ENCODE measurements around the gene SUSD3. TPM values are rescaled to one million over a fixed set of nuclear protein-coding genes. Genes with fewer than 3 reads are reported as not detected.

The SUSD3 gene
- polyA plus RNA-seq, 1 donor = 2.2 TPM

DNA sequence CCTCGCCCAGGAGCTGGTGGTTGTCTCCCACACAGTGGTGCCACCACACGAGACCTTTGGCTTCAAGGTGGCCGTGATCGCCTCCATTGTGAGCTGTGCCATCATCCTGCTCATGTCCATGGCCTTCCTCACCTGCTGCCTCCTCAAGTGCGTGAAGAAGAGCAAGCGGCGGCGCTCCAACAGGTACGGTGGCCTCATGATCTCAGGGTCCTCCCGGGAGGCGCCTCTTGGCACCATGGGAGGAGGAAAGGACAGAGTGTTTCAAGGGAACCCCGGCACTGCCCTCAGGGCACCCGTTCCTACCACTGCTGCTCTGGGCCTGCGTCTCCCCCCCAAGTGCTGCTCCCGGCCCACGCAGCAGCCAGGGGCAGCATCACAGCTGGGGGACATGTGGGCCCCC is 19.3 kb downstream of the SUSD3 start:
- DNase-seq = no peak

DNA sequence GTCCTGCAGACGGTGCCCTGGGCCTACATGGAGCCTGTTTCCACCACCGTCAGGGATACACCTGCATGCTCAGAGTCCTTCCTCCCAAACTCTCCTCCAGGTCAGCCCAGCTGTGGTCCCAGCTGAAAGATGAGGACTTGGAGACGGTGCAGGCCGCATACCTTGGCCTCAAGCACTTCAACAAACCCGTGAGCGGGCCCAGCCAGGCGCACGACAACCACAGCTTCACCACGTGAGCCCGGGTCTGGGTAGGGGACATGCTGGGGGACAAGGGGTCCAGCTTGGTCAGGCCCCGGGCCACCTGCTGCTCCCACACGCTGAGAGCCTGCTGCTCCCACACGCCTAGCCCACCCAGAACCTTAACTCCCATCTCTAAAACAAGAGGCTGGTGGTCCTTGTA is 20.9 kb downstream of the SUSD3 start:
- no peak for DNase-seq

DNA sequence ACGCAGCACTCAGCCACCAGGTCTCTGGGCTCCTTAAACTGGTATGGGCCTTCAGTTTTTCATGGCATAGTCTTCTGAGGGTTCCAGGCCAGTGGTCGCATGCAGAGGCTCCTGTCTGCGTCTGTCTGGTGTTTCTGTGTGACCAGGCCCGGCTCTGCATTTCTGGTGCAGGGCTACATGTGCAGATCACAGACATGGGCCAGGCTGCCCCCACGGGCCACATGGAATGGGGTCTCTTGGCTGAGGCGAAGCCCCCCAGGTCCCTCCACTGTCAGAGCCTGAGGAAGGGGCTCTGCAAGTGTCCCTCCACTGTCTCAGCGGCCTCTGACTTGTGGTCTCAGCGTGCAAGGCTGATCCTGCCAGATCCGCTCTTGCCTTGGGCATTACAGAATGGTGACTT is 21.9 kb downstream of the SUSD3 start:
- no peak for DNase-seq

DNA sequence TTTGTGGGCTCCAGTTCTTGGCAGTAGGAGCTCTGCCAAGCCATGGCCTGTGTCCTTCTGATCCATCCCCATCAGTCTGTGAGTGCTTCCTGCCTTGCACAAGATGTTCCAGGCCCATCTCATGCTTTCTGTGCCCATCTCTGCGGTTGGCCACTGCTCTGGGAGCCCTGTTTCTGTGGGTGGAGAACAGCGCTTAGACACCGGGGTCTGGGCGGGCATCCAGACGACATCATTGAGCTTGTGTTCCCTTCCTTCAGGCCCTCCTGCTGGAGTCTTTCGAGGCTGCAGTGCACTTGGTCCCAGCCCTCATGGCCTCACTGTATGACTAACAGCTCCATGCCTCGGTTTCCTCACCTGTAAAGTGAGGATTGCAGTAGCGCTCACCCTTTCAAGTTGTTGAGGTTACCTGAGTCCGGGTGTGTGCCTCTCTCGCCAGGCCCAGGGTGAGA is 22.6 kb downstream of the SUSD3 start:
- DNase-seq = no peak

DNA sequence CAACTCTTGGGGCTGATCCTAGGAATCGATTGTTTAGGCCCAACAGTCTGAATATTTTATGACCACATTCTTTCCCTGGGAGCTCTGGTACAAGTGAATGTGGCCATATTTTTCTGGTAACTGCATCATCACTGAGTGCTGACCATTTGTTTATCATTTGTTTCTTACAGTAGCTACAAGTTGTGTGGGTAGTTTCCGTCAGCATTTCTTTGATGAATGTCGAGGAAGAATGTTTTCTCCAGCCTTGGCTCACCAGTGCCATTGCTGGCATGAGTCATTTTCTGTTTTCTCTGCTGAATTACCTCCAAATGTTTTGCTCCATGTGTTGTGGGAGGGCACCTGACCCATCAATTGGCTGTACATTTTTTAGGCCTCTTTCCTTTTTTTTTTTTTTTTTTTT is 23.4 kb downstream of the SUSD3 start:
- no peak for DNase-seq

DNA sequence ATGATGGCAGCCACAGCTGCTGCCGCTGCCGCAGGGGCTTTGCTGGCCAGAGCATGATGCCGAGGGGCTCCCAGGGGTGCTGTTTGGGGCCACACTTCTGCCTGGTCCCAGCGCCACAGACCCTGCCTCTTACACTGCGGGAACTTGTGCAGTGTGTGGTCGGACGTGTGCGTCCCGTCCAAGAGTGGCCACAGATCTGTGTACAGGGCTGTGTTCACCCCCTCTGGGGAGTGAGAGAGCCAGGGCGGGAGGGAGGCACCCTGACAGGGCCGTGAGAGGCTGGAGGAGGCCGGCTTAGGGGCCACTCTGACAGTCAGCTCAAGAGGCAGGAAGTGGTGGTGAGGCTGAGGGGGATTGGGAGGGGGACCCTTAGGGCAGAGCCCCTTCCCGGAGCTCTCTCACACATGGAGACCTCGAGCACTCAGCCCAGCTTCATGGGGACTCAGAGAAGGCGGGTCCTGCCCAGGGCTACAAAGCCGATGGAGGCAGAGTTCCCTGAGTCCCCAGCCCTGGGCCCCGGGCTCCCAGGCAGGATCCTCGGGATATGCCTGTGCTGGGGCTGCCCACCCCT is 24.4 kb downstream of the SUSD3 start:
- DNase-seq = no peak

DNA sequence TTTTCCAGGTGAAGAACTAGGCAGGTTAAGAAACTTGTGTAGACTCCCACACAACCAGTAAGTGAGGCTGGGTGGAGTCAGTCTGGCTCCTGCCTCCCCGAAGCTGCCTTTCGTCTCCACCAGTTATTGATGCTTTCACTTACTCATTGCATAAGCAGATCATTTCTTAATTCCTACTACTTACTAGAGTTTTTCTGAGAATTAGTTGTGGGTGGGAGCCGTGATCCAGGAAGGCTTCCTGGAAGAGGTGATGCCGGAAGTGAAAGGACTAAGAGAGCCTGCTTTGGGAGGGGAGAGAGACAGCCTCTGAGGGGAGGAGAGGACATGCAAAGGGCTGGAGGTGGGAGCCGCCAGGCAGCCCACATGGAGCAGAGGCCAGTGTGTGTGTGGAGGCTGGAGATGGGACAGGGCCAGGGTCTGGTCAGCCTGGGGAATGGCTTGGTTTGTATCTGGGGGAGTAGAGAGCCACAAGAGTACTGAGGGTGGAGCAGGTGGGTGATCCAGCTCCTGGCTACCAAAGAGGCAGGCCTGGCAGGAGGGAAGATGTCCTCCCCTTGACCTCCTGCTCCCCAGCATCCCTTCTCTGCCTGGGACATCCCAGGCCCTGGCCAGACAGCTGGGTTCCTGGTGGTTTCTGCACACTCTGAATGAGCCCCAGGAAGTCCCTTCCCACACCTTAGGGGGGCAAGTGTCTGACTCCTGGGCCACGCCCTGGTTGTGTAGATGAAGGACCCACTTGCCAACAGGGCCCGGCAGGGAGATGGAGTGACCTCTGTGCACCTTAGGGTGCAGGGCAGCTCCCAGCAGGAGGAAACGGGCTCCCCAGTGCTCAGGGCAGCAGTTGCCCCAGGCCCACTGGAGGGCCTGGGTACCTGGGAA is 25.3 kb downstream of the SUSD3 start:
- no peak for DNase-seq

DNA sequence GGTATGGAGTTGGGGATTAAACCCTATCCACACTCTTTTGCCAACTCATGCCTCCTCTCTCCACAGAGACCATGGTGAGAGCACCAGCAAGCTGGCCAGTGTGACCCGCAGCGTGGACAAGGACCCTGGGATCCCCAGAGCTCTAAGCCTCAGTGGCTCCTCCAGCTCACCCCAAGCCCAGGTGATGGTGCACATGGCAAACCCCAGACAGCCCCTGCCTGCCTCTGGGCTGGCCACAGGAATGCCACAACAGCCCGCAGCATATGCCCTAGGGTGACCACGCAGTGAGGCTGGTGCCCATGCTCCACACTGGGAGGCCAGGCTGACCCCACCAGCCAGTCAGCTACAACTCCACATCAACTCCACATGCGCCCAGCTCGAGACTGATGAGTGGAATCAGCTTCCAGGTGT is 26.0 kb downstream of the SUSD3 start:
- DNase-seq = no peak

DNA sequence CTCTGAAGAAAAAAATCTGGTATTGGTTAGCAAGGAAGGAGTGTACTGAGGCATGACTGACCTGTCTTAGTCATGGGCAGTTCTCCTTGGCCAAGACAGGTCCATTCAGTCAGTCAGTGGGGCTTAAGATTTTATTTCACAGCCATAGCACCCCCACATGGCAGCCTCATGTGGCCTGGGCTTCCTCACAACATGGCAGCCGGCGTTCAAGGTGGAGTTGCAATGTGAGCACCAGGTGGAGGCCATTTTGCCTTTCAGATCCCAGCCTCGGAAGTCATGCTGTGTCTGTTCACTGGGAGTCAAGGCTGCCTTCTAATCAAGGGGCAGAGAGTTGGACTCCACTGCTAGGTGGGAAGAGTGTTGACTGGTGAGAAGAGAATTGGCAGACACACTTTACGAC is 27.2 kb downstream of the SUSD3 start:
- DNase-seq = no peak

DNA sequence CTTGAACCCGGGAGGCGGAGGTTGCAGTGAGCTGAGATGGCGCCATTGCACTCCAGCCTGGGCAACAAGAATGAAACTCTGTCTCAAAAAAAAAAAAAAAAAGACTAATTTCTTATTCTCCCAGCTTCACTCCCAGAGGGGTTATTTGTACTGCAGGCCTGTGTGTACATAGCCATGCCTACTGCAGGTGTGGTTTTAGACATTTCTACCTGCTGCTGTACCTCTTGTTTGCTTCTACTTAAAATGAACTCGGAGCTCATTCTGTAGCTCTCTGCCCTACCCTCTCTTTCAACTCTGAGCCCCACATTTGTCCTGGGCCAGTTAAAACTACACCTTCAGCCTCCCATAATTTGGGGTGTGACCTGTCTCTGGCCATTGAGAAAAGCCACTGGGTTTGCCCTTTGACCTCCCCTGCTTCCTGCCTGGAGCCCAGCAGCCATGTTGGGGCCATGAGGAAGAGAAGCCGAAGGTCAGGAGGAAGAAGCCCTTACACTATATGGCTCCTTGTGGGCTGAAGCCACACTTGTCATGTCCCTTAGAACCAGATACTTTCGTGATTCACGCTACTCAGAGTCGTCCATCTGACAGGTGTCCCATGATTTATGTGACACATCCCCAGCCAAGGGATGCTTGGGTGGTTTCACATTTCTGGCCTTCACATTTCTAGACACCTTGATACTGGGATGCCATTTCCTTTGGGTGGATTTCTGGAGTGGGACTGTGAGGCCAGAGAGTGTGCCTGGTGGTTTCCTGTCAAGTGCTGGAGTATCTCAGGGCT is 28.1 kb downstream of the SUSD3 start:
- DNase-seq = no peak

DNA sequence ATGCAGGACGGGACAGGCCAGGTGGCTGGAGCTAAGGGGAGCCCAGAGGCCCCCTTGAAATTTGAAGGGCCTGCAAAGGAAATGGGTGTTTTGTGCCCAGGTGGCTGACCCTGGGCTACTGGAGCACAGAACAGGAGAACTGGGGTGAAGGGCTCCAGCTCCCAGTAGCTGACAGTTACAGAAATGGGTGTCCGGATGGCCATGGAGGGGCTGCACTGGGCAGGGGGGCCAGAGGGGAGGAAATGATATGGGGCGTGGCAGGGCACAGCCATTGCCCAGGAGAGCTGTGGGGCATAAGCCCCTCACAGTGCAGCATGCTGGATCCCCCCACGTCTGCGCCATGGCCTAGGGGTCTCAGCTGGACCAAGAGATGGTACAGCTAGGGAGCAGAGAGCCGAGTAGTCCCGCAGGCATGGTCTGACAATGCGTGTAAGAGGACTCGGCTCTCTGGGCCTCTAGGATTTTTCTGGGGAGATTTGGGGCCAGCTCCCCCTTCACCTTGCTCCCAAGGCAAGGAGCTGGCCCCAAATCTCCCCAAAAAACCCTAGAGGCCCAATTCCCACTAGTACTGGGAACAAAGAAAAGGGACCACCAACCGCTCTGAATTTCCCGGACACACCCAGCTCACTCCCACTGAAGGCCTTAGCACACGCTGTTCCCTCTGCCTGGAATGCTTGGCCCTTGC is 29.6 kb downstream of the SUSD3 start:
- DNase-seq = no peak

DNA sequence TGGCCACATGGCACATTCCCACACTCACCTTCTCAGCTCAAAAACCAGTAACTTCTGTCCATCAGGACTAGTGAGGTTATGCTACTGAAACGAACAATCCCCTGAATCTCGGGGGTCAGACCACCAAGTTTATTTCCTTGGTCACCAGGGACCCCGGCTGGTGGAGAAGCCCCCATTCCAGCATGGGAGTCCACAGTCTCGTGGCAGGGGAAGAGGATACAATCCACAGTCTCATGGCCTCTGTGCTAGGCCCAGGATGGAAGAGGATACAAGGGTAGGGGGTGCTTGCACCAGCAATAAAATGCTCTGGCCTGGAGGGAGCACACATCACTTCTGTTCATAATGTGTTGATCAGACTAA is 30.1 kb downstream of the SUSD3 start:
- DNase-seq = no peak

DNA sequence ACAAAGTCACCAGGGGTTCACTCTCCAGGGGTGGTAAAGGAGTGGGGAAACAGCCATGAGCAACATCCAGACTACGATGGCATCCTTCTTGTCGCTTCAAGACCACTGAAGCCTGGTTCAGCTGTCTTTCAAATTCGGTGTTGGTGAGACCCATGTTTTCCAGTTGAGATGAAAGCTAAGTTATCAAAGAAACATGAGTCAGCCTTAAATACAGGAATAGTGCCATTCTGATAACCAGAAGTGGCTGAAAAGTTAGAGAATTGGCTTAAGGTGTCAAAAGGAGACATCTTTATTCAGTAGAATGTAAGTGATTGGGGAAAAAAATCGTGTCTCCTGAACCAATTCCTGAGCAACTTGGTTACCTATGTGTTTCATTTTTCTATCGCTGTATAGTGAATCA is 30.5 kb downstream of the SUSD3 start:
- DNase-seq = no peak

DNA sequence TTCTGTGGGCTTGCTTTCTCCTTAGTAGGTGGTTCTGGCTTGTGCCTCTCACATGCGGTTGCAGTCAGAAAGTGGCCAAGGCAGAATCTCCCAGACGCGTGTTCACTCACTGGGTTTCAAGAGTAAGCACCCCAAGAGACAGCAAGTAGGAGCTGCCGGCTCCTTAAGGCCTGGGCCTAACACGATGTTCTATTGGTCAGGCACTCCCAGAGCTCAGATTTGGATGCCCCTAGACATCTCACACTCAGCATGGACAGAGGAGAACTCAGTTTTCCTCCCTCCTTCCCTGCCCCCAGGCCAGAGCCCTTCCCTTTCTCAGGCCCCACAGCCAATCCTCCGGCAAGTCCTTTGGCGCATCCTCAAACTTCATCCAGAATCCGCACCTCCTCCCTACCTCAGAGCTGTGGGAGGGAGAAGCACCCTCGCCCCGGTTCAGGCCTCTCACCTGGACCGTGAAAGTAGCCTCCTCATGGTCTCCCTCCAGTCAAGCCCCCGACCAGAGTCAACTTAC is 31.0 kb downstream of the SUSD3 start:
- no peak for DNase-seq

DNA sequence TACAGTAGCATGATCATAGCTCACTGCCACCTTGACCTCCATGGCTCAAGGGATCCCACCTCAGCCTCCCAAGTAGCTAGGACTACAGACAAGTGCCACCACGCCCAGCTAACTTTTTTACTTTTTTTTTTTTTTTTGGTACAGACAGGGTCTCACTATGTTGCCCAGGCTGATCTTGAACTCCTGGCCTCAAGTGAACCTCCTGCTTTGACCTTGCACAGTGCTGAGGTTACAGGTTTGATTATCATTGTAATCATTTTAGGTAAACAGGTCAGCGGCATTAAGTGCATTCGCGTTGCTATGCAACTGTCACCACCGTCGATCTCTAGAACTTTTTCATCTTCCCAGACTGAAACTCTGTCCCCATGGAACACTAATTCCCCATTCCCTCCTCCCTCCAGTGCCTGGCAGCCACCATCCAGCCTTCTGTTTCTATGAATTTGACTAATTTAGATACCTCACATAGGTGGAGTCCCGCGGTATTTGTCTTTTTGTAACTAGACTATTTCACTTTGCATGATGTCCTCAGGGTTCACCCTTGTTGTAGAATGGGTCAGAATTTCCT is 31.7 kb downstream of the SUSD3 start:
- no peak for DNase-seq

DNA sequence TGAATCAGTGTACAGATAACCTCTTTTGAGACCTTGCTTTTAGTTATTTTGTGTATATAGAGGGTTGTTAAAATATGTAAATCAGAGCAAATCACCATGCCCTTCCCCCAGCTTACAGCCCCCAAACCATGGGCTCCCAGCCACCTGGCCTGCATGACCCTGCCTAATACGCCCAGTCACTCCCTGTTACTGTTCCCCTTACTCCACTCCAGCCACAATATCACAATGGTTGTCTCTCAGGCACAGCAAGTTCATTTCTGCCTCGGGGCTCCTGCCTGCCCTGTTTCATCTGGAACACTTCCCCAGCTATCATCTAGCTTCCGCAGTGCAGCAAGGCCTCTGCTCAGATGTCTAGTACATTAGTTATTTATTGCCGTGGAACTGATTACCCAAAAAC is 32.6 kb downstream of the SUSD3 start:
- DNase-seq = no peak

DNA sequence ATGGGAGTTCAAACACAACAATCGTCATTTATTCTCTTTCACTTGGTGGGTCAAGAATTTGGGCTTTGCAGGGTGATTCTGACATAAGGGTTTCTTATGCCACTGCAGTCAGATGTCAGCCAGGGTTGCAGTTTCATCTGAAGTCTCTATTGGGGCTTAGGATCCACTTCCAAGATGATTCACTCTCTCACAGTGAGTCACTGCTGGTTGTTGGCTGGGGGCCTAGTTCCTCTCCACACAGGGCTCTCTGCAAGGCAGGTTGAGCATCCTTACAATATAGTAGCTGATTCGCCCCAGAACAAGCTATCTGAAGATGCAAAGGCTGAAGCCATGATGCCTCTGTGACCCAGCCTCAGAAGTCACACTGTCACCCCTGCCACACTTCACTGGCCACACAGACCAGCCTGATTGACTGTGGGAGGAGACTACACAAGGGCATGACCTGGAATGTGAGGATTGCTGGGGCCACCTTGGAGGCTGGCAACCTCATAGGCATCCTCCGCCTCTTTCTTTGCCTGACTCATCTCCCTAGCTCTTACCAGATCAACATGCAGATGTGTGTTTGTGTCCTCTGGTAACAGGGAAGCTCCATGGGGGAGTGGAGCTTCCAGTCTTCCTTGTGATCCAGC is 33.1 kb downstream of the SUSD3 start:
- DNase-seq = no peak

DNA sequence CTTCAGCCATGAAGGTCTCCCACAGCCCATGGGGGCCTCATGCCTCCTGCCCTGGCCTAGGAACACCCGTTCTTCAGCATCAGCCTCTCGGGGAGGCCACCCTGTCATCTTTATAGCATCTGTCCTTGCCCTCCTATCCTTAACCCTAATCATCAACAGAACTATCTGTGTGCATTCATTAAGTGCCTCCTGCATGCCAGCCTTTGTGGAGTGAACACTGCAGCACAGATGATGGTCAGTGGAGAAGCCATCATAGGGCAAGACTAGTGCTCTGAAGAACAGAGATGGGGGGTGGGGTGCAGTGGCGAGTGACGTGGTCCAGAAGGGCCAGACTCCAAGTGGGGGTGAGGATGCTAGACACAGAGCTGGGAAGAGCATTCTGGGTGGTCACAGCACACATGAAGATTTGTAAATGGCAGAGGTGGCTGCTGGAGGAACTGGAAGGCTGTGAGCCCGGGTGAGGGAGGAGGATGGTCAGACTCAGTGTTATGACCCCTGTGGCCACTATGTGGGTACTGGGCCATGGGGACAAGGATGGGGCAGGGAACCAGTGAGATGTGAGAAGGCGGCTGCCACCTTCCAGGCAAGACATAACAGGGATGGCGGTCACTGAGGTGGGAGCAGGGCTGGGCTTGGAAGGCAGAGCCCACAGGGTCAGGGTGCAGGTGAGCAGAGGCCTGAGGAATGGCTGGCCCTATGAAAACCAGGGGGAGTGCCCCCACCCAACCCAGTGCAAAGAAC is 33.9 kb downstream of the SUSD3 start:
- no peak for DNase-seq

DNA sequence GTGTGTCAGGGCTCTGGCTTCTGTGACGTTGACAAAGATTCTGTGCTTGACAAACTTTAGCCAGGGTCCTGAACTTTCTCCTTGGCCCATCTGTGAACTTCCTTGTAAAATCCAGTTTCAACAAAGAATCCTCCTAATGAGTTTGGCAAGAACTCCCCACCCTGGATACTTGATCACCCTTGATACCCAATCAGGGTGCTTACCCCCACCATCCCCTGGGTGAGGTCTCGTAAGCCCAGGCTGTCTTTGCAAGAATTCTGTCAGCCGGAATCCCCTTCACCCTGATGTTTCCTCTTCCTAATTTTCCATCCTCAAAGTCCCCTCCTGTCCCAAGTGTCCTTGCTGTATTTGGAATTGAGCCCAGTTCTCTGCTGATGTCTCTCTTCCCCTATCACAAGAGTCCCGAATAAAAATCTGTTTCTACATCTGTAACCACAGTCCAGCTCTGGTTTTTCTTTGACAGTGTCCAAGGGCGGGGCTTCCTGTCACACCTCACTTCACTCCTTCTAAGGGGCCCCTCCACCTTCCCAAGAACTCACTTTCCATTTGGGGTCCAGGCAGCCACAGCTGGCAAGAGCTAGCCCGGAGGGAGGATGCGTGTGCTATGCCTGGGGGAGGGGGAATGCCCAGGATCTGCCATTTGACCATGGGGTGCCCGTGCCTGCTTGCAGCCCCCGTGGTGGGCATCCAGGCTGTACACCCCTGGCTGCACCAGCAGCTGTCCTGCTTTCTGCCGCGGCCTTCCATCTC is 34.8 kb downstream of the SUSD3 start:
- peak; percentile 57 for DNase-seq

DNA sequence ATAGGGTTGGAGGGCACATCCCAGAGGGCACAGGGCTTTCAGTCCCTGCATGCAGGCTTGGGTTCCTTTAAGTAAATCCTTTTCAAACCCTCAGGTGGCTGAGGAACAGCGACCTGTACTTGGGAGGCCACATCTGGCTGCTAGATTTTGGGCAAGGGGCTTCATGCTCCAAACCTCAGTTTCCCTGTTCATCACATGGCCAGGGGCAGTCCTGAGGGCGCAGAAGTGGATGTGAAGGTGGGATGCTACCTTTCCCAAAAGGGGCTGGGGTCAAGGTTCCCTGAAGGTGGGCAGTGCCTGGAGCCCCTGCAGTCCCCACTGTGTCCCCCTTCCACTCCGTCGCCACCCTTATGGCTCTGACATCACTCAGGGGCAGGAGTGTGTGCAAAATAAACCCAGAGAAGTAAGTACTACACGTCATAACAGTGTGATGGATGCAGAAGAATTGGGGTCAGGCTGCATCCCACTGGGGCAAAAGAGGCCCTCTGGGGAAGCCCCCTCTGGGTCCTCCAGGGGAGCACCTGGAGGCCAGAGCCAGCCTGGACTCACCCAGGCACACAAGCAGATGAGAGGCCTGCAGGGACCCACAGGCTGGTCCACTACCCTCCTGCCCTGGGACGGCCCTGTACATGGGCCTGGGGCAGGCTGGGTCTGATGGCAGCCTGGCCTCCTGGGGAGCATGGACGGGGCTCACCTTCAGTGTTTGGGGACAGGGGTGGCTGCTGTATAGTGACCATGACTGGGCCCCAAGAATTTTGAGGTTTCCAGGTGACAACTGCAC is 35.6 kb downstream of the SUSD3 start:
- no peak for DNase-seq

Measured in hindlimb muscle (tissue), 1 donor.